T-helper 1 cell (primary cell): ENCODE measurements around the gene ASB11.

ENCODE experiments used
- DNase-seq, 5 donors: peaks; one replicate each; pipeline ENCODE4 v3.0.0-alpha.2; 2012 to 2020
- total RNA-seq, 4 donors: gene quantifications; one replicate each; lab custom pipeline; 2026; lab: John Stamatoyannopoulos, UW

ASB11 gene, protein sequence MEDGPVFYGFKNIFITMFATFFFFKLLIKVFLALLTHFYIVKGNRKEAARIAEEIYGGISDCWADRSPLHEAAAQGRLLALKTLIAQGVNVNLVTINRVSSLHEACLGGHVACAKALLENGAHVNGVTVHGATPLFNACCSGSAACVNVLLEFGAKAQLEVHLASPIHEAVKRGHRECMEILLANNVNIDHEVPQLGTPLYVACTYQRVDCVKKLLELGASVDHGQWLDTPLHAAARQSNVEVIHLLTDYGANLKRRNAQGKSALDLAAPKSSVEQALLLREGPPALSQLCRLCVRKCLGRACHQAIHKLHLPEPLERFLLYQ
- total RNA-seq = 0 to 0.30 (median 0.14) reads per million in 4 donors

DNA sequence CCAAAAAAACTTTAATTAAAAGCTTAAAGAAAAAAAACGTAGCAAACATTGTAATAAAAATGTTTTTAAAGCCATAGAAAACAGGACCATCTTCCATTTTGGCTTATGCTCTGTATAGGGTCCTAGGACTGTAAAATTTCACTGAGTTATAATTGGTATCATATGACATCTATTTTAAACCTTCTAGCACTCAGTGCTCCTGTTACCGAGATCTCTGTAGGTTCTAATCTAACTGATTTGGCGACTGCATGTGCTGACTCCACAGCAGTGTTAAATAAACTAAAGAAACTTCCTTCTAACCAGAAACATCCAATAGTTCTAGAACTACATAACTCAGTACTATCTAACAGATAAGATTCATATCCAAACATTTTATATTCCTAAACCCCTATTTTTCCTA is at the start of gene ASB11:
ASB11 (minus strand) TSS at position 132 of the 400 bp plus-strand sequence; CDS start at position 97, 35 bp downstream.
- no peak for DNase-seq

GRCh38 chrX:15359701-15360100 is 44.3 kb upstream of the ASB11 start:
- DNase-seq = no peak

DNA sequence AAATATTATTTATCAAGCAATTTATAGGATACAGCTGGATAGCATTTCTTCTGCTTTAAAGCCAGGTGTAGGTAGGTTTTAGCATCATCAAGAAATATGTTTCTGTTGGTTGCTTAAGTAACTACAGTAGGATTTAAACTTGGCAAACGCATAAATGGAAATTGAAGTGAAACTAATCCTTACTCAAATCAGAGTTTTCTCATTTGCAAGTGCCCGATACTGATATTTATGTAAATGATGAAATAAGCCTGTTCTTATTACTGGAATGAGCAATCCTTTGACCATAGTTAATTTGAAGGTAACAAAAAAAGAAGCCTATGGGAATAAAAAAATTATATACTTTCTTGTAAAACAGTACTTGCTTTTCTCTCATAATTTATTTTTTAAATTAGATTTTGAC is 43.1 kb upstream of the ASB11 start:
- DNase-seq = no peak

GRCh38 chrX:15356444-15356843 is 41.0 kb upstream of the ASB11 start:
- DNase-seq = no peak

GRCh38 chrX:15350329-15350996 is 35.0 kb upstream of the ASB11 start:
- no peak for DNase-seq

DNA sequence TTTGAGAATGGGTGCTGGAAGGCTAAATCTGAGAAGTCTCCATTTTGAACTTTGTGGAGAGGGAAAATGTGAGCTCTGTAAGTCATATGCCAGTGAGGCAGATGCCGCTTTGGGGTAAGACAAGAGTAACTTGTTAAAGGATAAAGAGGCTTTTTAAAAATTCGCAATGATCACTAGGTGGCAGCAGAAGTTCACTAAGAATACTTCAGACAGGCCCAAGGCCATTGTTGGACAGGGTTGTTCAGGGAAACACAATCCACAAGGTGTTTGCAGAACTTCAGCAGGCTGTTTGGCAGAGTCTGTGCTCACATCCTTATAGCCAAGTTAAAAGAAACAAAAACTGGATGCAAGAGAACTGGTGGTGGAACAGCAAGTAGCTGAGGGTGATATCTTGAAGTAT is 33.6 kb upstream of the ASB11 start:
- DNase-seq = peak in 2 of 5 donors; percentile 1 to 40

DNA sequence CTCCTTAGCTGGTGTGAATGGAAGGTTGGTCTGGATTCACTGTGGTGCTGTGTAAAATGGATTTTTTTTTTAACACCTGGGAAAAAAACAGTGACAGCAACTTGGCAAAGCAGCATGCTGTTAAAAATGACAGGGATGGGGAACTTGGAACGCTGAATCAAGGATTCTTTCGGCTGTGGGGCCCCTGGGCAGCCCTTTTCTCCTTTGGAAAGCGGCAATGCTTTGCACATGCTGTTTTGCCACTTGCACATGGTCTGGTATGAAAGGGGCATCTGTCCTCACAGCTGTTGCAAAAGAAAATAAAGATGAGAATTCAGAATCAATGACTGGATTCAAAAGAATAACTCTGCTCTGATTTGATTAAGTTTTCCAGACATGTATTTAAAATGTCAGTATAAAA is 30.5 kb upstream of the ASB11 start:
- no peak for DNase-seq

- no peak for DNase-seq
Measured at GRCh38 chrX:15344106-15344505, 28.7 kb upstream of the ASB11 start.

DNA sequence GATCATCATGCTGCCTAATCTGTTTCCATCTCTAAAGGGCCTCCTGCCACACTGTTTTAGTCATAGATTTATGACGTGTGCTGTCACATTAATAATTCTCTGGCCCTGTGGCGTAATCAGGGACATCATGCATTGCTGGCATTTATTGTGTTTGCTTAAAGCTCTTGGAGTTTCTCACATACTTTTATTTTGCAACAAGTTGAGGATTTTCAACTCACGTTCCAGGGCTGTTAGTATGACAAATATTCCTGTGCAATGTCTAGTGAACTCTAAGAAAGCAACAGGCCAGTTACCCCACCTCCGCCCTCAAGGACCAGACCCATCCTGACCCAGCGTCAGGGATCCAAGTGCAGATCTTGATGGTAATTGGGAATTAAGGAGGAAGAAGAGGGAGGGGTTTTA is 27.6 kb upstream of the ASB11 start:
- DNase-seq = no peak

DNA sequence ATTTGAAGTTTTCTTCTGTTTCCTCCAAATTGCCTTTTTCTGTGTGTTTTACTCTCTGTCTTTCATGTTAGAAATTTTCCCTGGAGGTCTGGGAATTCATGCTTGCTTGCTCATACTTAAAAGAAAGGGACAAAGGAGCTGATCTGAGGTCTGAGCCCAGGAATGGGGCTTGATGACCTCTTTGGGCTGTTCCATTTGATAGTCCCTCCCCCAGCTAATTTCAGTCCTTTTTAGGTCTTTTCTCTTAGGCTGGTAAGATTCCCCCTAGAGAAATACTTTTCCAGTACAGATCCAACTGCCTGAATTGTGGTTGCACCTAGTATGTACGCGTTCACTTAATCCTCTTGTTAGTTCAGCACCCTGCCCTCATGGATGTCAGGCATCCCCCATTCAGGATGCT is 25.4 kb upstream of the ASB11 start:
- no peak for DNase-seq

DNA sequence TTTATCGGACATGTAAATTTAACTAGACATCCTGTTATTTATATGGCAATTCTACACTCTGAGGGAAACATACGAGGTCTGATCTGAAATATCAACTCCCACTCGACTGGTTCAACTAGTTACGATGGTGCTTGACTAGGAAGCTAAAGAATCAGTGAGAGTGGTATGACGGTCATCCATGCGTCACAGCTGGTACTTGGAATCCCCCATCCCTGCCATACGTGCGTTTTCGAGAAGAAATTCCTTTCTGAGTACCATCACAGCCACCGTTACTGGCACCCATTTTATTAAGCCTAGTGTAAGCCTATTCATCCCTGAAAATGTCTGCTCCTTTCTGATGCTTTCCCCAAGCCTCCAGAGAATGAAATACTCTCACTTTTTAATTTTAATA is 20.6 kb upstream of the ASB11 start:
- peak; percentile 22 to 49 (median 28) for DNase-seq

DNA sequence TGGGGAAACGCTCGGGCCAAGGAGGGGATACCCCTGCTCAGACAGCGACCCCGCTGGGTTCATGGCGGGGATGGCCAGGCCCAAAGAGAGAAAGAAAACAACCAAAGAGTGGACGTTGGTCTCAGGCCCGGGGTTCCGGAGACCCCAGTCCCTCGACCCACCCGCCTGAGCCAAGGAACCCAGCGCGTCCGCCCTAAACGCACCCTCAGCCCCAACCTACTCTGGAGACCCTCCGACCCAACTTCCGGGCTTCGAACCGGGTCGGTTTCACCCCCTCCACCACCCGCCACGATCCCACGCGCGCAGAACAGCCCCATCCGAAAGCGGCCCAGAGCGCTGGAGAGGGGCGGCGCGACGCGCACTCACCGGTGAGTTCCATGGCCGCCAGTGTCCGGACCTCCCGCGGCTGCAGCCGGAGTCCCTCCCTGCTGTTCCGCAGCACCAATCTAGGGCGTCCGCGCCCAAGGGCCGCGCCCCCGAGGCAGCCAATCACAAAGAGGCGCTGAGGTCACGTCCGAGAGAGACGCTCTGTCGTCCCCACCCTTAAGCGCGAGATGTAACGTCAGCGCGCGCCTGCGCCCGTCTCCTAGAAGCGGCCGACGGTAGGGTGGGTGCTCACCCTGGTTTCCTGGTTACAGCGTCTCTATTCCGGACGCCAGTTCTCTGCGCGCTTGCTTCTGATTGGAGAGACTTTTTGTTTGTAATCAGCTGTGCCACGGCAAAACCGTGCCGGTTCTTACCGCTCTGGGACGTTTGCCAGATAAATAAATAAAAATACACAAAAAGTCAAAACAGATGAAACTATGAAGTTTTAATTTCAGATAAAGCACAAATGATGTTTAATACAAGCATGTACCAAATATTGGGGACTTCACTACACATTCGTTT is 19.9 kb upstream of the ASB11 start, which contains the start of gene PIGA:
PIGA (minus strand) TSS at position 389 of the 888 bp plus-strand sequence. CDS start 3,593 bp downstream, outside the sequence.
- peak; percentile 83 to 96 (median 86) for DNase-seq

GRCh38 chrX:15334561-15334960 is 19.1 kb upstream of the ASB11 start:
- peak in 2 of 5 donors; percentile 11 to 16 for DNase-seq

DNA sequence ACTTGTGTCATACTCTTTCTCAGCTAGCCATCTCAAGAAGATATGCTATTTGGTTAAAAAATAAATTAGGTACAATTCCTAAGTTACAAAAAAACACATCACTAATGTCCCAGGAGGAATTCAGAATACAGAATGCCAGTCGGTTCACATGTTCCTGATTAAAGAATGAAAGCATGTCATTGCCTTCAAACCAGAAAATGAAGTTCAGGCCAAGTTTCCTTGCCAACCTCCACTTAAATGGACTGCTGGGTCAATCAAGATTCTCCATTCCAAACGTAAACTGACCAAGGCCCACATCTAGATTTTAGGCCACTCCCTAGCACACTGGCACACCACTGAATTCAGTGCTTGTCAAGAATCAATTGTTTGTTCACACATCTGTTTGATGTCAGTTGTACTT is 13.4 kb upstream of the ASB11 start:
- DNase-seq = no peak

DNA sequence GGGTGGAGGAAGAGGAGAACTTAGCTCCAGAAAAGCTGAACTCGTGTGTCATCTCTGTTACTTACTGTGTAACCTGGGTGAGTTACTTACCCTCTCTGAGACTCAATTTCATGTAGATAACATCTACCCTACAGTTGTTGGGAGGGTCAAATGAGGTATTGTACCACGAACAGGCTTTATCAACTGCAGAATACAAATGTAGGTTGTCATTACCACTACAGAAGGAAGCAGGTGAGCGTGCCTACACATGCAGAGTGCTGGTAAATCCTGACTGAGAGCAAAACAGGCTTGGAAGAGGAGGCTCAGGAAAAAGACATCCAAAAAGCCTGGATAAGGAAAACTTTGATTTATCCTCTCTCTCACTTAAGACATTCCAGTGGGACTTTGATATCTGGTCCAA is 12.7 kb upstream of the ASB11 start:
- no peak for DNase-seq

- no peak for DNase-seq
Measured at GRCh38 chrX:15322472-15322871, 7.0 kb upstream of the ASB11 start.

- DNase-seq = no peak
Measured at GRCh38 chrX:15322072-15322471, 6.6 kb upstream of the ASB11 start.

GRCh38 chrX:15321447-15321846 is 6.0 kb upstream of the ASB11 start:
- DNase-seq = no peak

- DNase-seq = no peak
Measured at GRCh38 chrX:15320297-15320696, 4.9 kb upstream of the ASB11 start.

GRCh38 chrX:15319075-15319474 is 3.6 kb upstream of the ASB11 start:
- DNase-seq = no peak

DNA sequence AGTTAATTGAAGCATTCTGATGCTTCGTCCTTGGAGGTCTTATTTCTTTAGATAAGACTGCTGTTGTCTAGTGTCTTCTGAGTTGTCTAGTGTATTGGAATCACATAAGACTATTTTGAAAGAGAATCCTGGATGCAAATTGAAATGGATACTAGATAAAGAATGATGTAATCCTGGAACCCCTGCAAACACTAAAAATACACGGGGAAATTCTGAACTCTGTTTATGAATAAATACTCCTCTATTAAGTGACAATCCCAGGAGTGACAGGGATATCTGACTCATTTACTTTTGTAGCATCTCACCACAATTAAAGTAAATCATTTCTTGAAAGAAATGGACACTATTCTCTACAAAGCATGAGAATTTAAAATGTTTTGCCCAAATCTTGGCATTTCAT is 968 bp downstream of the ASB11 start:
- DNase-seq = no peak

GRCh38 chrX:15311119-15311518 is 4.3 kb downstream of the ASB11 start:
- no peak for DNase-seq

- no peak for DNase-seq
Measured at GRCh38 chrX:15310117-15310516, 5.3 kb downstream of the ASB11 start.
